ENCODE measurements around the gene UTS2B. TPM values are rescaled to one million over a fixed set of nuclear protein-coding genes. Genes with fewer than 3 reads are reported as not detected.
A peak's percentile ranks its signal among the peaks of the same experiment; 100 is the strongest.

UTS2B gene
- total and polyA plus RNA-seq, 10 of the 15 experiments (the other 5 are each of a cell fraction or from before 2014, with no cell fraction given), result 0.15 to 0.72 (median 0.44) TPM

DNA sequence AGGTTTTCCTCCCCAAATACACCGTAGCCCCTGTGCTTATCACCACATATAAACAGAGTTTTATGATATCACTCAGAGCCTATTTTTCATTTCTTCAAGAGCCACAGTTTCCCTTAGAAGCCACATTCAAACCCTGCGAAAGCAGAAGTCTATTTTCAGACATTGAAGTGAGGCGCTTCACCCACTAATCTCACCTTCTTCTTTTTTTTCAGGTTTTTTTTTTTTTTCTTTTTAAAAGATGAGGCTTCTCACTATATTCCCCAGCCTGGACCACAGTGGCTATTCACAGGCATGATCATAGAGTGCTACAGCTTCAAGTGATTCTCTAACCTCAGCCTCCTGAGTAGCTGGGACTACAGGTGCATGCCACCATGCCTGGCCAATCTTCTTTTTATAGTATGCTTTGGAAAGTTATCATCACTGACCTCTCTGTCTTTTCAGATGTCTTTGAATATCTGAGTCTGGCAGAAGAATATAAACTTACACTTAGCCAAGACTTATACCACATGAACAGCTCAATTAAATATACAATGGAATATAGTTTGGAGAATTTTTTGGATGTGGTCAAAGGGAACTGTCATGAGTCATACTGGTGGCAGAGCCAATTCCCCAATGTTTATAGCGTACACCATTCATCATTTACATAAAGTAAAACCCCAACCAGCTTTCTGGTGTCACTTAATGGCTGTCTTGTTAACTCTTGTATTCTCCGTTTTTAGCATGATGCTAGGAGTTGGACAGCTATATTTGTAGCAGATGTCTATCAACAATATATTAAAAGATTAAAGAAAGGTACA lies 60.8 kb downstream of the UTS2B start (continued):
- TF ChIP-seq, protein P1, sequence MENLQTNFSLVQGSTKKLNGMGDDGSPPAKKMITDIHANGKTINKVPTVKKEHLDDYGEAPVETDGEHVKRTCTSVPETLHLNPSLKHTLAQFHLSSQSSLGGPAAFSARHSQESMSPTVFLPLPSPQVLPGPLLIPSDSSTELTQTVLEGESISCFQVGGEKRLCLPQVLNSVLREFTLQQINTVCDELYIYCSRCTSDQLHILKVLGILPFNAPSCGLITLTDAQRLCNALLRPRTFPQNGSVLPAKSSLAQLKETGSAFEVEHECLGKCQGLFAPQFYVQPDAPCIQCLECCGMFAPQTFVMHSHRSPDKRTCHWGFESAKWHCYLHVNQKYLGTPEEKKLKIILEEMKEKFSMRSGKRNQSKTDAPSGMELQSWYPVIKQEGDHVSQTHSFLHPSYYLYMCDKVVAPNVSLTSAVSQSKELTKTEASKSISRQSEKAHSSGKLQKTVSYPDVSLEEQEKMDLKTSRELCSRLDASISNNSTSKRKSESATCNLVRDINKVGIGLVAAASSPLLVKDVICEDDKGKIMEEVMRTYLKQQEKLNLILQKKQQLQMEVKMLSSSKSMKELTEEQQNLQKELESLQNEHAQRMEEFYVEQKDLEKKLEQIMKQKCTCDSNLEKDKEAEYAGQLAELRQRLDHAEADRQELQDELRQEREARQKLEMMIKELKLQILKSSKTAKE (IDR thresholded peaks at IDR 0.05; ENCODE audit: low read depth, poor library complexity, severe bottlenecking), result peak; percentile 49
- TF ChIP-seq SREBF2 (IDR thresholded peaks at IDR 0.05; ENCODE audit: low read length), result no peak
- TF ChIP-seq CBX5 (IDR thresholded peaks at IDR 0.05; ENCODE audit: low read depth), result 0 out of 2 replicates have a peak, but pooled peaks have one; percentile 21
- TF ChIP-seq, protein P2, sequence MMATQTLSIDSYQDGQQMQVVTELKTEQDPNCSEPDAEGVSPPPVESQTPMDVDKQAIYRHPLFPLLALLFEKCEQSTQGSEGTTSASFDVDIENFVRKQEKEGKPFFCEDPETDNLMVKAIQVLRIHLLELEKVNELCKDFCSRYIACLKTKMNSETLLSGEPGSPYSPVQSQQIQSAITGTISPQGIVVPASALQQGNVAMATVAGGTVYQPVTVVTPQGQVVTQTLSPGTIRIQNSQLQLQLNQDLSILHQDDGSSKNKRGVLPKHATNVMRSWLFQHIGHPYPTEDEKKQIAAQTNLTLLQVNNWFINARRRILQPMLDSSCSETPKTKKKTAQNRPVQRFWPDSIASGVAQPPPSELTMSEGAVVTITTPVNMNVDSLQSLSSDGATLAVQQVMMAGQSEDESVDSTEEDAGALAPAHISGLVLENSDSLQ (IDR thresholded peaks at IDR 0.05), result no peak

DNA sequence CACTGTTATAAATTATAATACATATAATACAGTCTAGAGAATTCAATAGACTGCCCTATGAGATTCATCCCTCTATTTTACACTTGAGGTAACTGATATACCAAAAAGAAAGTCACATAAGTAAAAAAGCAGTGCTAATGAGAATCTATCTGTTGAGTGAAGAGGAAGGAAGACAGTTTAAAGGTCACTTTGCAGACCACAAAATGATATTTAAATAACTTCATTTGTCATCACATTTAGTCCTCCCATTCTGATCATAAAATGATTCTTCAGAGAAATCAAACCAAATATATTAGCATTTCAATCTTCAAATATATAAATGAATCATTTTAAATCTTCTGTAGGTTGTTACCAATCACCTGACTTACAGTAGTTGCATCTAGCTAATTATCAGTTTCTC lies 61.6 kb downstream of the UTS2B start:
- Histone ChIP-seq H3K4me2 (ENCODE audit: control insufficient read depth, insufficient read depth) (peak overlapping the region; percentile 77; the same call in 1 of the 2 replicates), H3K36me3 (ENCODE audit: control insufficient read depth in 2 of 2, insufficient read depth in 2 of 2, low read length in 1 of 2) (no peaks in the 10 kb centered on the region), H3K9ac (ENCODE audit: control insufficient read depth, insufficient read depth, low read length) (no peak overlapping the region), H2AFZ (ENCODE audit: control insufficient read depth, low read depth, low read length) (no peak overlapping the region), H3K9me3 (replicated peaks; ENCODE audit: control insufficient read depth, insufficient read depth, low read length) (peaks cover 7% of the 10 kb centered on the region; the same call in 2 of the 3 replicates), H3K27me3 (replicated peaks in 1 of 2; ENCODE audit: control insufficient read depth in 2 of 2, insufficient read depth in 2 of 2, low read length in 1 of 2) (no peaks in the 10 kb centered on the region), H3K79me2 (ENCODE audit: control insufficient read depth, insufficient read depth, low read length) (no peaks in the 10 kb centered on the region), H4K20me1 (ENCODE audit: control insufficient read depth, insufficient read depth) (no peaks in the 10 kb centered on the region), H3K4me1 (ENCODE audit: control insufficient read depth, insufficient read depth, low read length) (peaks cover 13% of the 10 kb centered on the region), H3K4me3 (no peak overlapping the region), H3K27ac (ENCODE audit: control insufficient read depth, insufficient read depth) (0 out of 2 replicates have a peak overlapping the region, but pooled peaks have one; percentile 31)
- DNase-seq (ENCODE audit: low read depth, low spot score), result no peak
- SMC1A ChIA-PET (ENCODE audit: uncharacterized antibody, unreplicated experiment), result interaction anchor here (0.5 to 21.5 kb wide), 21 partner anchors 11 to 129 kb away, joined by 3 to 375 read pairs (median 8); partner anchors contain the start of gene CCDC50
- CTCF ChIA-PET, result interaction anchor here (0.6 to 4.3 kb wide), 10 partner anchors 12 to 98 kb away, joined by 3 to 29 read pairs (median 4); no protein-coding TSS in a partner anchor
- FAIRE-seq, result no peak
- RAD21 ChIA-PET (ENCODE audit: unreplicated experiment), result interaction anchor here (0.7 to 7.3 kb wide), 18 partner anchors 9 to 140 kb away, joined by 3 to 55 read pairs (median 6); no protein-coding TSS in a partner anchor
- POLR2A ChIA-PET, result interaction anchor here (0.8 to 2.9 kb wide), 8 partner anchors 9 to 89 kb away, joined by 3 to 17 read pairs (median 3); no protein-coding TSS in a partner anchor
- in situ Hi-C loops (cut with MboI), result no loop called here
- ATAC-seq, result peak; percentile 45
- intact Hi-C loops (cut with micrococcal nuclease; ENCODE audit: unreplicated experiment), result loop anchor here (2.0 kb wide), 1 partner anchor 16 kb away; no protein-coding TSS in a partner anchor
- no peak for TF ChIP-seq NFYB (IDR thresholded peaks at IDR 0.05; ENCODE audit: insufficient read depth, low read depth, low read length)
- no peak for TF ChIP-seq ZBED1 (IDR thresholded peaks at IDR 0.05; ENCODE audit: borderline replicate concordance)
- no peak for TF ChIP-seq ZNF24 (IDR thresholded peaks at IDR 0.05)
- no peak for TF ChIP-seq TCF7 (IDR thresholded peaks at IDR 0.05; ENCODE audit: borderline replicate concordance)
- no peak for TF ChIP-seq CHD2 (IDR thresholded peaks at IDR 0.05; ENCODE audit: borderline replicate concordance, low read depth, low read length)
- TF ChIP-seq WRNIP1 (IDR thresholded peaks at IDR 0.05; ENCODE audit: borderline replicate concordance, low read depth, low read length), result no peak
- peak; percentile 77 for TF ChIP-seq NR2F1 (conservative IDR thresholded peaks at IDR 0.05)
- TF ChIP-seq, protein P3, sequence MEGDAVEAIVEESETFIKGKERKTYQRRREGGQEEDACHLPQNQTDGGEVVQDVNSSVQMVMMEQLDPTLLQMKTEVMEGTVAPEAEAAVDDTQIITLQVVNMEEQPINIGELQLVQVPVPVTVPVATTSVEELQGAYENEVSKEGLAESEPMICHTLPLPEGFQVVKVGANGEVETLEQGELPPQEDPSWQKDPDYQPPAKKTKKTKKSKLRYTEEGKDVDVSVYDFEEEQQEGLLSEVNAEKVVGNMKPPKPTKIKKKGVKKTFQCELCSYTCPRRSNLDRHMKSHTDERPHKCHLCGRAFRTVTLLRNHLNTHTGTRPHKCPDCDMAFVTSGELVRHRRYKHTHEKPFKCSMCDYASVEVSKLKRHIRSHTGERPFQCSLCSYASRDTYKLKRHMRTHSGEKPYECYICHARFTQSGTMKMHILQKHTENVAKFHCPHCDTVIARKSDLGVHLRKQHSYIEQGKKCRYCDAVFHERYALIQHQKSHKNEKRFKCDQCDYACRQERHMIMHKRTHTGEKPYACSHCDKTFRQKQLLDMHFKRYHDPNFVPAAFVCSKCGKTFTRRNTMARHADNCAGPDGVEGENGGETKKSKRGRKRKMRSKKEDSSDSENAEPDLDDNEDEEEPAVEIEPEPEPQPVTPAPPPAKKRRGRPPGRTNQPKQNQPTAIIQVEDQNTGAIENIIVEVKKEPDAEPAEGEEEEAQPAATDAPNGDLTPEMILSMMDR (IDR thresholded peaks at IDR 0.05 in 2 of 3, conservative IDR thresholded peaks at IDR 0.05 in 1 of 3; ENCODE audit: control insufficient read depth in 2 of 3, extremely low read depth in 1 of 3, insufficient read depth in 1 of 3, low read depth in 3 of 3, low read length in 3 of 3), result no peak
- peak; percentile 57 for TF ChIP-seq MTA2 (IDR thresholded peaks at IDR 0.05; ENCODE audit: low read depth)
- no TSS peak for BruUV-seq (replicated peaks)
